ENCODE measurements around the gene TXNDC11. TPM values are rescaled to one million over a fixed set of nuclear protein-coding genes. Genes with fewer than 3 reads are reported as not detected.
A peak's percentile ranks its signal among the peaks of the same experiment; 100 is the strongest.

Gene TXNDC11
- total and polyA plus RNA-seq, 2 donors (not counting 3 experiments of a cell fraction or from before 2014, with no cell fraction given) = 42.5 to 66.0 TPM

DNA sequence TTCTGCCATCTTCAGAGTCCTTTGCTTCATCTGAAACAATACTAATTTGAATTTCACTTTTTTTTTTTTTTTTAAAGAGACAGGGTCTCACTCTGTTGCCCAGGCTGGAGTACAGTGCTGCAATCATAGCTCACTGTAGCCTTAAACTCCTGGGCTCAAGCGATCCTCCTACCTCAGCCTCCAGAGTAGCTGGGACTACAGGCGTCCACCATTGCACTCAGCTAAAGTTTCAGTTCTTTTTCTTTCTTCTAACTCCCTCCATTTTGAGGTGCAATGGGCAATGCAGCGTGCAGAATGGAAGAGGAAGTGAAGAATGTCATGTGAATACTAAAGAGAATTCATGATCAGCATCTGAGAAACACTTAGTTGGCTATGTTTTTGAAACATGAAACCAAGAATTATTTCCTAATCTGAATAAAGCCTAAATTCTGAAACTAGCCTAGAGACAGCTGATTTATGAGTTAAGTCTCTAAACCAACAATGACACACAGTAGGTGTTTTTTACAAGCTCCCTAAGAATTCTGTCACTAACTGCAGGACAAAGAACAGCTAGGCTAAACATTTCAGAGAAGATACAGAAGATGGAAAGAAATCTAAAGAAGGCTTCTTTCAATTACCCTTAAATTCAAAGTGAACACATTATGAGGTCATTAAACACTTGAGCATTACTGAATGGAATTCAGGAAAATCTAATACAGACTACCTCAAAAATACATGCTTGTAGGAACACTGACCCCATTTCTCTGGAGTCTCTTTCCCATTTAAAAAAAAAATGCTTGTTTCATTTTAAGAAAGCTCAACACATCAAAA lies 53.4 kb downstream of the TXNDC11 start:
- Histone ChIP-seq H3K27ac (ENCODE audit: insufficient read depth, low read depth, low read length) (no peak overlapping the region), H3K9me3 (replicated peaks; ENCODE audit: control insufficient read depth, insufficient read depth, low read length) (no peaks in the 10 kb centered on the region), H3K9ac (replicated peaks; ENCODE audit: extremely low read depth, insufficient read depth, low read length) (no peak overlapping the region), H3K9me1 (replicated peaks; ENCODE audit: control insufficient read depth, extremely low read depth, insufficient read depth, low read length) (no peaks in the 10 kb centered on the region), H2AFZ (ENCODE audit: low read depth, low read length) (no peak overlapping the region), H4K20me1 (replicated peaks; ENCODE audit: control insufficient read depth, extremely low read depth, insufficient read depth, low read length) (no peaks in the 10 kb centered on the region), H3K4me1 (ENCODE audit: control insufficient read depth, extremely low read depth, insufficient read depth, low read length) (no peaks in the 10 kb centered on the region), H3K4me3 (replicated peaks in 1 of 3; ENCODE audit: insufficient read depth in 1 of 3, low read depth in 1 of 3, low read length in 3 of 3) (no peak overlapping the region), H3K27me3 (ENCODE audit: control insufficient read depth in 2 of 2, insufficient read depth in 2 of 2, low read length in 2 of 2) (no peaks in the 10 kb centered on the region), H3K36me3 (ENCODE audit: control insufficient read depth in 2 of 2, extremely low read depth in 1 of 2, insufficient read depth in 2 of 2, low read length in 2 of 2) (peaks cover 16 to 18% of the 10 kb centered on the region in 2 experiments), H3K79me2 (ENCODE audit: control insufficient read depth, insufficient read depth, low read length) (peaks cover 4% of the 10 kb centered on the region), H3K4me2 (ENCODE audit: insufficient read depth, low read length) (no peak overlapping the region)
- BruUV-seq (replicated peaks) = no TSS peak
- ChIA-PET CTCF (interaction anchor here (1.4 to 3.2 kb wide), 2 partner anchors 9 to 25 kb away, joined by 3 to 16 read pairs; no protein-coding TSS in a partner anchor), POLR2A (no interaction called here)
- FAIRE-seq (peak; percentile 40), DNase-seq (ENCODE audit: low read depth, low spot score) (no peak)
- dilution Hi-C loops (cut with MboI; ENCODE audit: extremely low pct_ligation_motif_present, low sequenced_read_pairs) = no loop called here
- TF ChIP-seq, protein P1, sequence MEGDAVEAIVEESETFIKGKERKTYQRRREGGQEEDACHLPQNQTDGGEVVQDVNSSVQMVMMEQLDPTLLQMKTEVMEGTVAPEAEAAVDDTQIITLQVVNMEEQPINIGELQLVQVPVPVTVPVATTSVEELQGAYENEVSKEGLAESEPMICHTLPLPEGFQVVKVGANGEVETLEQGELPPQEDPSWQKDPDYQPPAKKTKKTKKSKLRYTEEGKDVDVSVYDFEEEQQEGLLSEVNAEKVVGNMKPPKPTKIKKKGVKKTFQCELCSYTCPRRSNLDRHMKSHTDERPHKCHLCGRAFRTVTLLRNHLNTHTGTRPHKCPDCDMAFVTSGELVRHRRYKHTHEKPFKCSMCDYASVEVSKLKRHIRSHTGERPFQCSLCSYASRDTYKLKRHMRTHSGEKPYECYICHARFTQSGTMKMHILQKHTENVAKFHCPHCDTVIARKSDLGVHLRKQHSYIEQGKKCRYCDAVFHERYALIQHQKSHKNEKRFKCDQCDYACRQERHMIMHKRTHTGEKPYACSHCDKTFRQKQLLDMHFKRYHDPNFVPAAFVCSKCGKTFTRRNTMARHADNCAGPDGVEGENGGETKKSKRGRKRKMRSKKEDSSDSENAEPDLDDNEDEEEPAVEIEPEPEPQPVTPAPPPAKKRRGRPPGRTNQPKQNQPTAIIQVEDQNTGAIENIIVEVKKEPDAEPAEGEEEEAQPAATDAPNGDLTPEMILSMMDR (IDR thresholded peaks at IDR 0.05; ENCODE audit: extremely low read depth in 1 of 2, insufficient read depth in 1 of 2, low read depth in 1 of 2, low read length in 2 of 2) = no peak
- no peak for TF ChIP-seq GATA2 (IDR thresholded peaks at IDR 0.05; ENCODE audit: insufficient read depth, insufficient read length, low read depth, low read length)
- TF ChIP-seq MYC (IDR thresholded peaks at IDR 0.05; ENCODE audit: low read depth, low read length) = no peak
- no peak for TF ChIP-seq JUN (IDR thresholded peaks at IDR 0.05; ENCODE audit: borderline replicate concordance, insufficient read depth, insufficient read length, low read depth)
- TF ChIP-seq POLR2A (IDR thresholded peaks at IDR 0.05; ENCODE audit: low read depth, low read length) = no peak
- TF ChIP-seq POLR2AphosphoS5 (IDR thresholded peaks at IDR 0.05; ENCODE audit: insufficient read depth, low read depth, low read length) = no peak
- no peak for TF ChIP-seq EZH2 (IDR thresholded peaks at IDR 0.05; ENCODE audit: borderline replicate concordance, low read depth, low read length, severe bottlenecking)
- no peak for TF ChIP-seq FOS (IDR thresholded peaks at IDR 0.05; ENCODE audit: borderline replicate concordance, insufficient read depth, low read length)
- TF ChIP-seq, protein P2, sequence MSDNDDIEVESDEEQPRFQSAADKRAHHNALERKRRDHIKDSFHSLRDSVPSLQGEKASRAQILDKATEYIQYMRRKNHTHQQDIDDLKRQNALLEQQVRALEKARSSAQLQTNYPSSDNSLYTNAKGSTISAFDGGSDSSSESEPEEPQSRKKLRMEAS (IDR thresholded peaks at IDR 0.05; ENCODE audit: insufficient read depth, insufficient read length) = no peak
- intact Hi-C loops (cut with micrococcal nuclease) = no loop called here

Data from endothelial cell of umbilical vein (primary cell).